ENCODE measurements around the gene OOSP2. TPM values are rescaled to one million over a fixed set of nuclear protein-coding genes. Genes with fewer than 3 reads are reported as not detected.

Gene OOSP2
- total RNA-seq, 1 donor: not detected

GRCh38 chr11:60078745-60079144 is 38.5 kb downstream of the OOSP2 start:
- no peak for TF ChIP-seq CTCF (IDR thresholded peaks at IDR 0.05; ENCODE audit: insufficient read depth, low read depth, low read length)
- DNase-seq (ENCODE audit: low read depth): no peak

GRCh38 chr11:60080535-60080934 is 40.3 kb downstream of the OOSP2 start:
- H3K4me3 ChIP-seq (ENCODE audit: low read depth, low read length): no peak overlapping the region
- TF ChIP-seq CTCF (IDR thresholded peaks at IDR 0.05; ENCODE audit: insufficient read depth, low read depth, low read length): no peak
- DNase-seq (ENCODE audit: low read depth): no peak

More at GRCh38 chr11:60078745-60079144, 38.5 kb downstream of the OOSP2 start:
- H3K4me3 ChIP-seq (ENCODE audit: low read depth, low read length): no peak overlapping the region

- H3K4me3 ChIP-seq (ENCODE audit: low read depth, low read length): no peak overlapping the region
- no peak for DNase-seq (ENCODE audit: low read depth)
- TF ChIP-seq CTCF (IDR thresholded peaks at IDR 0.05; ENCODE audit: insufficient read depth, low read depth, low read length): no peak
Observed at GRCh38 chr11:60084631-60085273, 44.5 kb downstream of the OOSP2 start.

GRCh38 chr11:60085909-60086308 is 45.7 kb downstream of the OOSP2 start:
- DNase-seq (ENCODE audit: low read depth): no peak
- TF ChIP-seq CTCF (IDR thresholded peaks at IDR 0.05; ENCODE audit: insufficient read depth, low read depth, low read length): no peak
- no peak overlapping the region for H3K4me3 ChIP-seq (ENCODE audit: low read depth, low read length)

GRCh38 chr11:60087239-60087638 is 47.0 kb downstream of the OOSP2 start:
- no peak overlapping the region for H3K4me3 ChIP-seq (ENCODE audit: low read depth, low read length)
- TF ChIP-seq CTCF (IDR thresholded peaks at IDR 0.05; ENCODE audit: insufficient read depth, low read depth, low read length): no peak
- DNase-seq (ENCODE audit: low read depth): no peak

- TF ChIP-seq CTCF (IDR thresholded peaks at IDR 0.05; ENCODE audit: insufficient read depth, low read depth, low read length): no peak
- H3K4me3 ChIP-seq (ENCODE audit: low read depth, low read length): no peak within 1 kb of the TSS
- DNase-seq (ENCODE audit: low read depth): no peak
Observed at GRCh38 chr11:60088364-60088763, 48.2 kb downstream of the OOSP2 start, which contains the start of gene MS4A2. MS4A2 (plus strand) TSS chr11:60088664; CDS start chr11:60088766, 102 bp downstream.
